Measurements from ENCODE around the gene GNS. TPM values are rescaled to one million over a fixed set of nuclear protein-coding genes. Genes with fewer than 3 reads are reported as not detected.

GNS gene
- total and polyA plus RNA-seq, 10 of the 15 experiments (the other 5 are each of a cell fraction or from before 2014, with no cell fraction given), result 4.1 to 33.8 (median 19.1) TPM

DNA sequence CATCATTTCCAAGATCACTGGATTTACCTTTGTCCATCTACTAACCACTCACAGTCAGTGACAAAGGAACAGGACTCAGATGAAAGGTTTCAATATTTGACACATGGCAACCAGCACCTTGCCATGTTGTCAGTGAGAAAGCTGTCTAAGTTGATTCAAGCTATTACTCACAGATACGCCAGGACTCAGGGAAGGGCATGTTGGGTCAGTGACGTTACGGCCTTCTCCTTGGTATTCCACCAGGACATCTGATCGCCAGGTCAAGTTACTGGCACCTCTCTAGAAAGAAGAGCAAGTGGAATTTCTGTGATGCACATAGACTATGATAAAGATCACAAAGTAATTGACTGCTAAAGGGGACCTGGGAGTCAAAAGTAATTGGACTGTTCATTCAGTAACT is 36.4 kb downstream of the GNS start (continued):
- TF ChIP-seq GABPA (IDR thresholded peaks at IDR 0.05; ENCODE audit: low read depth), result no peak

DNA sequence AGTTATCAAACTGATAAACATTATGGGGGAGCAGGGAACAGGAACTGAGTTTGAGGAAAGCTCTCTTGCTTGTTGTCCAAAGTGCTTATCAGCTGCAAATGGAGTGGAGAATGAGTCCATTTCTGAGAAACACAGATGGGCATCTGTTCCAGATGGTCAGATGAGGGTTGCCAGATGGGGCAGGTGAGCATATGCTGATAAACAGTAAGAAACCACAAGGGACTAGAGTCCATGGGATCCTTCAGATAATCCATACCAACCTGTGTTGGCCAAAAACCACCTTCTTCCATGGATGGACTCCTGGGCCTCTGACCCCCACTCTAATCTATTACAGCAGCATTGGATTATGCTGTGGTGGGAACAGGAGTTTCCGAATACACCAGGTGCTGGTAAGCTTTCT is 38.3 kb downstream of the GNS start:
- H3K4me3 ChIP-seq, result no peak overlapping the region
- FAIRE-seq (no peak), DNase-seq (ENCODE audit: low read depth, low spot score) (no peak), ATAC-seq (no peak)
- no peak overlapping the region for H2AFZ ChIP-seq (ENCODE audit: control insufficient read depth, low read depth, low read length)
- SMC1A ChIA-PET (ENCODE audit: uncharacterized antibody, unreplicated experiment), result no interaction called here
- CTCF ChIA-PET, result no interaction called here
- H3K27me3 ChIP-seq (replicated peaks in 1 of 2; ENCODE audit: control insufficient read depth in 2 of 2, insufficient read depth in 2 of 2, low read length in 1 of 2), result no peaks in the 10 kb centered on the region
- no peaks in the 10 kb centered on the region for H3K9me3 ChIP-seq (replicated peaks; ENCODE audit: control insufficient read depth, insufficient read depth, low read length)
- intact Hi-C loops (cut with micrococcal nuclease; ENCODE audit: unreplicated experiment), result no loop called here
- no peaks in the 10 kb centered on the region for H3K4me1 ChIP-seq (ENCODE audit: control insufficient read depth, insufficient read depth, low read length)
- no TSS peak for BruUV-seq (replicated peaks)
- H3K9ac ChIP-seq (ENCODE audit: control insufficient read depth, insufficient read depth, low read length), result no peak overlapping the region
- H3K79me2 ChIP-seq (ENCODE audit: control insufficient read depth, insufficient read depth, low read length), result no peaks in the 10 kb centered on the region
- peaks cover 0 to 7% of the 10 kb centered on the region in 2 experiments; a peak in 2 of 4 replicates for H3K36me3 ChIP-seq (ENCODE audit: control insufficient read depth in 2 of 2, insufficient read depth in 2 of 2, low read length in 1 of 2)
- H3K4me2 ChIP-seq (ENCODE audit: control insufficient read depth, insufficient read depth), result no peak overlapping the region
- WGBS (ENCODE audit: insufficient coverage, insufficient replicate concordance, low lambda C conversion rate, missing lambda C conversion rate), result 94% methylated on average over 1 of the region's 1 CpG
- RAD21 ChIA-PET (ENCODE audit: unreplicated experiment), result no interaction called here
- no peak overlapping the region for H3K27ac ChIP-seq (ENCODE audit: control insufficient read depth, insufficient read depth)
- POLR2A ChIA-PET, result no interaction called here
- H4K20me1 ChIP-seq (ENCODE audit: control insufficient read depth, insufficient read depth), result no peaks in the 10 kb centered on the region
- TF ChIP-seq SMAD1 (IDR thresholded peaks at IDR 0.05; ENCODE audit: low read depth, partially characterized antibody) (no peak), YBX1 (IDR thresholded peaks at IDR 0.05) (no peak), JUNB (IDR thresholded peaks at IDR 0.05) (no peak)
- TF ChIP-seq, protein P1, sequence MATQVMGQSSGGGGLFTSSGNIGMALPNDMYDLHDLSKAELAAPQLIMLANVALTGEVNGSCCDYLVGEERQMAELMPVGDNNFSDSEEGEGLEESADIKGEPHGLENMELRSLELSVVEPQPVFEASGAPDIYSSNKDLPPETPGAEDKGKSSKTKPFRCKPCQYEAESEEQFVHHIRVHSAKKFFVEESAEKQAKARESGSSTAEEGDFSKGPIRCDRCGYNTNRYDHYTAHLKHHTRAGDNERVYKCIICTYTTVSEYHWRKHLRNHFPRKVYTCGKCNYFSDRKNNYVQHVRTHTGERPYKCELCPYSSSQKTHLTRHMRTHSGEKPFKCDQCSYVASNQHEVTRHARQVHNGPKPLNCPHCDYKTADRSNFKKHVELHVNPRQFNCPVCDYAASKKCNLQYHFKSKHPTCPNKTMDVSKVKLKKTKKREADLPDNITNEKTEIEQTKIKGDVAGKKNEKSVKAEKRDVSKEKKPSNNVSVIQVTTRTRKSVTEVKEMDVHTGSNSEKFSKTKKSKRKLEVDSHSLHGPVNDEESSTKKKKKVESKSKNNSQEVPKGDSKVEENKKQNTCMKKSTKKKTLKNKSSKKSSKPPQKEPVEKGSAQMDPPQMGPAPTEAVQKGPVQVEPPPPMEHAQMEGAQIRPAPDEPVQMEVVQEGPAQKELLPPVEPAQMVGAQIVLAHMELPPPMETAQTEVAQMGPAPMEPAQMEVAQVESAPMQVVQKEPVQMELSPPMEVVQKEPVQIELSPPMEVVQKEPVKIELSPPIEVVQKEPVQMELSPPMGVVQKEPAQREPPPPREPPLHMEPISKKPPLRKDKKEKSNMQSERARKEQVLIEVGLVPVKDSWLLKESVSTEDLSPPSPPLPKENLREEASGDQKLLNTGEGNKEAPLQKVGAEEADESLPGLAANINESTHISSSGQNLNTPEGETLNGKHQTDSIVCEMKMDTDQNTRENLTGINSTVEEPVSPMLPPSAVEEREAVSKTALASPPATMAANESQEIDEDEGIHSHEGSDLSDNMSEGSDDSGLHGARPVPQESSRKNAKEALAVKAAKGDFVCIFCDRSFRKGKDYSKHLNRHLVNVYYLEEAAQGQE (IDR thresholded peaks at IDR 0.05; ENCODE audit: low read depth, low read length), result no peak
- TF ChIP-seq, protein P2, sequence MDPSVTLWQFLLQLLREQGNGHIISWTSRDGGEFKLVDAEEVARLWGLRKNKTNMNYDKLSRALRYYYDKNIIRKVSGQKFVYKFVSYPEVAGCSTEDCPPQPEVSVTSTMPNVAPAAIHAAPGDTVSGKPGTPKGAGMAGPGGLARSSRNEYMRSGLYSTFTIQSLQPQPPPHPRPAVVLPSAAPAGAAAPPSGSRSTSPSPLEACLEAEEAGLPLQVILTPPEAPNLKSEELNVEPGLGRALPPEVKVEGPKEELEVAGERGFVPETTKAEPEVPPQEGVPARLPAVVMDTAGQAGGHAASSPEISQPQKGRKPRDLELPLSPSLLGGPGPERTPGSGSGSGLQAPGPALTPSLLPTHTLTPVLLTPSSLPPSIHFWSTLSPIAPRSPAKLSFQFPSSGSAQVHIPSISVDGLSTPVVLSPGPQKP (IDR thresholded peaks at IDR 0.05; ENCODE audit: low read depth, low read length), result no peak
- TF ChIP-seq, protein P3, sequence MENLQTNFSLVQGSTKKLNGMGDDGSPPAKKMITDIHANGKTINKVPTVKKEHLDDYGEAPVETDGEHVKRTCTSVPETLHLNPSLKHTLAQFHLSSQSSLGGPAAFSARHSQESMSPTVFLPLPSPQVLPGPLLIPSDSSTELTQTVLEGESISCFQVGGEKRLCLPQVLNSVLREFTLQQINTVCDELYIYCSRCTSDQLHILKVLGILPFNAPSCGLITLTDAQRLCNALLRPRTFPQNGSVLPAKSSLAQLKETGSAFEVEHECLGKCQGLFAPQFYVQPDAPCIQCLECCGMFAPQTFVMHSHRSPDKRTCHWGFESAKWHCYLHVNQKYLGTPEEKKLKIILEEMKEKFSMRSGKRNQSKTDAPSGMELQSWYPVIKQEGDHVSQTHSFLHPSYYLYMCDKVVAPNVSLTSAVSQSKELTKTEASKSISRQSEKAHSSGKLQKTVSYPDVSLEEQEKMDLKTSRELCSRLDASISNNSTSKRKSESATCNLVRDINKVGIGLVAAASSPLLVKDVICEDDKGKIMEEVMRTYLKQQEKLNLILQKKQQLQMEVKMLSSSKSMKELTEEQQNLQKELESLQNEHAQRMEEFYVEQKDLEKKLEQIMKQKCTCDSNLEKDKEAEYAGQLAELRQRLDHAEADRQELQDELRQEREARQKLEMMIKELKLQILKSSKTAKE (IDR thresholded peaks at IDR 0.05; ENCODE audit: low read depth, poor library complexity, severe bottlenecking), result no peak
- TF ChIP-seq, protein P4, sequence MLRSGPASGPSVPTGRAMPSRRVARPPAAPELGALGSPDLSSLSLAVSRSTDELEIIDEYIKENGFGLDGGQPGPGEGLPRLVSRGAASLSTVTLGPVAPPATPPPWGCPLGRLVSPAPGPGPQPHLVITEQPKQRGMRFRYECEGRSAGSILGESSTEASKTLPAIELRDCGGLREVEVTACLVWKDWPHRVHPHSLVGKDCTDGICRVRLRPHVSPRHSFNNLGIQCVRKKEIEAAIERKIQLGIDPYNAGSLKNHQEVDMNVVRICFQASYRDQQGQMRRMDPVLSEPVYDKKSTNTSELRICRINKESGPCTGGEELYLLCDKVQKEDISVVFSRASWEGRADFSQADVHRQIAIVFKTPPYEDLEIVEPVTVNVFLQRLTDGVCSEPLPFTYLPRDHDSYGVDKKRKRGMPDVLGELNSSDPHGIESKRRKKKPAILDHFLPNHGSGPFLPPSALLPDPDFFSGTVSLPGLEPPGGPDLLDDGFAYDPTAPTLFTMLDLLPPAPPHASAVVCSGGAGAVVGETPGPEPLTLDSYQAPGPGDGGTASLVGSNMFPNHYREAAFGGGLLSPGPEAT (IDR thresholded peaks at IDR 0.05; ENCODE audit: low read depth), result no peak
- in situ Hi-C loops (cut with MboI), result no loop called here

Measured in GM12878 (cell line).